HepG2 (cell line): Measurements from ENCODE around the gene SLC22A15. TPM values are rescaled to one million over a fixed set of nuclear protein-coding genes. Genes with fewer than 3 reads are reported as not detected.

Experiments used
- ATAC-seq: fragments of 200-7000 bp; cut with Tn5 transposase; 3 replicates; pipeline ENCODE4 v1.9.1; 2020; ENCODE audit warnings: mild to moderate bottlenecking, moderate library complexity
- BruUV-seq: library from RNA; stranded (reverse); fragments of 400-500 nt; replicated peaks from 2 replicates; lab custom pipeline; 2021; lab: Mats Ljungman, UMichigan
- CTCF ChIA-PET: fragments of 300-600 bp; formaldehyde crosslinking; extraction: SDS; loops from one replicate; lab custom pipeline; 2021; ENCODE audit warnings: low total read pairs, inconsistent platforms, low intra/inter-chr PET ratio; lab: Yijun Ruan, JAX
- POLR2A ChIA-PET: fragments of 350-600 bp; sonication (Branson Sonifier 250); formaldehyde crosslinking; loops from one replicate; lab custom pipeline; 2020; ENCODE audit warnings: antibody characterized with exemption, inconsistent platforms; lab: Yijun Ruan, JAX
- DNase-seq: peaks from one replicate; pipeline ENCODE4 v3.0.0-alpha.2; 2015; ENCODE audit warnings: low spot score
- FAIRE-seq: peaks from 3 replicates; lab custom pipeline; 2011; peaks lifted over from hg19 to GRCh38; lab: Jason Lieb, UNC
- H2AFZ ChIP-seq: one replicate; pipeline ENCODE4 v1.6.1; 2011; ENCODE audit warnings: low read length, inconsistent platforms
- H3K27ac ChIP-seq: fragments of 300-600 bp; 3 replicates; pipeline ENCODE4 v1.8.0; 2011; ENCODE audit warnings: mixed run types, mild to moderate bottlenecking, mixed read lengths, low read length, inconsistent platforms; ENCODE audit not compliant: insufficient read depth; ENCODE audit errors: extremely low read length
- H3K27me3 ChIP-seq, 2 experiments: fragments of 200-600 bp in 1 of 2; 2 replicates in 1 of 2; 3 replicates in 1 of 2; pipeline versions ENCODE4 v1.6.0 to v1.8.0; 2011; ENCODE audit warnings: low read length in 2 of 2, mild to moderate bottlenecking in 2 of 2, moderate library complexity in 2 of 2, inconsistent platforms in 1 of 2; ENCODE audit not compliant: insufficient read depth in 2 of 2, control insufficient read depth in 1 of 2
- H3K36me3 ChIP-seq, 2 experiments: fragments of 200-600 bp in 1 of 2; replicated peaks in 1 of 2; 2 replicates in 1 of 2; 3 replicates in 1 of 2; pipeline versions ENCODE4 v1.5.1 to v1.8.0; 2011; ENCODE audit warnings: low read length in 2 of 2, inconsistent platforms in 1 of 2; ENCODE audit not compliant: insufficient read depth in 2 of 2, control insufficient read depth in 1 of 2
- H3K4me1 ChIP-seq: 2 replicates; pipeline ENCODE4 v1.5.1; 2012; ENCODE audit warnings: low read length, inconsistent platforms; ENCODE audit not compliant: insufficient read depth
- H3K4me2 ChIP-seq: 2 replicates; pipeline ENCODE4 v1.6.0; 2011; ENCODE audit warnings: low read depth, low read length, inconsistent platforms
- H3K4me3 ChIP-seq, 3 experiments: fragments of 200-600 bp in 1 of 3; sonication (generic), shearing (Covaris generic) in 1 of 3; replicated peaks in 1 of 3; 2 replicates each; pipeline ENCODE4 v1.5.1; 2011 to 2016; ENCODE audit warnings: low read length in 3 of 3, inconsistent platforms in 2 of 3, low read depth in 2 of 3, mild to moderate bottlenecking in 2 of 3, control low read depth in 1 of 3, mixed read lengths in 1 of 3; ENCODE audit not compliant: insufficient read depth in 1 of 3
- H3K79me2 ChIP-seq: one replicate; pipeline ENCODE4 v1.6.1; 2011; ENCODE audit warnings: low read length, inconsistent platforms; ENCODE audit not compliant: insufficient read depth
- H3K9ac ChIP-seq: 2 replicates; pipeline ENCODE4 v1.6.0; 2011; ENCODE audit warnings: mild to moderate bottlenecking, low read depth, low read length, inconsistent platforms; ENCODE audit not compliant: insufficient read depth
- H3K9me3 ChIP-seq: 2 replicates; pipeline ENCODE4 v1.5.1; 2012; ENCODE audit warnings: mild to moderate bottlenecking, low read length
- H4K20me1 ChIP-seq: 2 replicates; pipeline ENCODE4 v1.6.0; 2011; ENCODE audit warnings: inconsistent platforms, mild to moderate bottlenecking, low read length, moderate library complexity; ENCODE audit not compliant: insufficient read depth
- CHD4 ChIP-seq: fragments of 200-600 bp; sonication (generic); IDR thresholded peaks from 2 replicates; pipeline ENCODE4 v1.7.0; 2017; ENCODE audit warnings: mild to moderate bottlenecking, low read length, borderline replicate concordance
- KDM1A ChIP-seq: IDR thresholded peaks from 2 replicates; pipeline ENCODE4 v1.6.1; 2016; ENCODE audit warnings: missing compliant biosample characterization
- KDM5A ChIP-seq: fragments of 200-600 bp; sonication (generic); IDR thresholded peaks from 2 replicates; pipeline ENCODE4 v1.7.0; 2018; ENCODE audit warnings: antibody characterized with exemption, mild to moderate bottlenecking, low read length, borderline replicate concordance
- RCOR2 ChIP-seq: IDR thresholded peaks from 2 replicates; pipeline ENCODE4 v1.6.1; 2016; ENCODE audit warnings: missing biosample characterization, missing genetic modification reagents
- ZNF253 ChIP-seq: sonication (generic); formaldehyde crosslinking; IDR thresholded peaks from 2 replicates; pipeline ENCODE4 v1.8.0; 2022; ENCODE audit warnings: mild to moderate bottlenecking, missing genetic modification reagents, borderline replicate concordance
- ZNF629 ChIP-seq: sonication (generic); formaldehyde crosslinking; conservative IDR thresholded peaks from 2 replicates; pipeline ENCODE4 v1.5.0; 2020; ENCODE audit warnings: missing genetic modification reagents
- WGBS: methylation state at CpG from one replicate; pipeline ENCODE4 v1.1.6; 2017; ENCODE audit warnings: low lambda C conversion rate; 5-methylcytosine and 5-hydroxymethylcytosine counted together
- in situ Hi-C: cut with HindIII; loops from 2 replicates; pipeline ENCODE4 v1.10.0; 2017; ENCODE audit warnings: low pct_unique_long_range_greater_than_20kb; ENCODE audit not compliant: extremely low pct_ligation_motif_present
- intact Hi-C: fragments of 100-400 bp; cut with micrococcal nuclease; formaldehyde crosslinking; loops from one replicate; pipeline ENCODE4 v1.10.0; 2022; ENCODE audit not compliant: unreplicated experiment
- polyA plus RNA-seq, 8 experiments: library from polyadenylated mRNA; depleted of rRNA in 3 of 8; stranded (reverse) in 7 of 8; unstranded in 1 of 8; fragments of >200 nt; fragmentation: Illumina TruSeq in 4 of 8; extraction: Trizol in 4 of 8; gene quantifications; 2 replicates each; pipeline versions ENCODE4 v1.2.1 to v1.2.3, GENCODE V29; 2011 to 2016; ENCODE audit warnings: low read depth in 4 of 8, missing spikeins in 1 of 8, mixed read lengths in 1 of 8; ENCODE audit not compliant: insufficient read depth in 1 of 8
- total RNA-seq, 5 experiments: library from RNA; depleted of rRNA; stranded (reverse); fragments of >200 nt; fragmentation: Illumina TruSeq; extraction: Trizol; gene quantifications; 2 replicates each; pipeline ENCODE4 v1.2.3, GENCODE V29; 2016; ENCODE audit warnings: low read depth in 1 of 5
- TF ChIP-seq, protein P1 (sequence below): fragments of 450-650 bp; IDR thresholded peaks from 2 replicates; pipeline ENCODE4 v1.6.1; 2017; ENCODE audit warnings: mild to moderate bottlenecking

SLC22A15 gene
- total and polyA plus RNA-seq, 2 of the 13 experiments (the other 11 are each of a cell fraction or from before 2014, with no cell fraction given) = 0.24 to 1.7 TPM

GRCh38 chr1:116112388-116113140 lies 136.3 kb downstream of the SLC22A15 start:
- no peak for ATAC-seq
- no peak for FAIRE-seq

More at GRCh38 chr1:116112388-116113140, 136.3 kb downstream of the SLC22A15 start:
- ChIA-PET POLR2A (no interaction called here), CTCF (no interaction called here)
- peak overlapping the region; percentile 2 for H3K27ac ChIP-seq
- H3K4me2 ChIP-seq = peak overlapping the region; percentile 99
- peak overlapping the region; percentile 55 to 76 (median 65); a peak in 5 of 6 replicates for H3K4me3 ChIP-seq
- intact Hi-C loops (no loop called here), in situ Hi-C loops (no loop called here)
- H4K20me1 ChIP-seq = no peaks in the 10 kb centered on the region
- peak overlapping the region; percentile 62; the same call in 1 of the 2 replicates for H3K9ac ChIP-seq
- BruUV-seq = no TSS peak
- DNase-seq = no peak
- H3K4me1 ChIP-seq = peaks cover 77% of the 10 kb centered on the region
- peak overlapping the region; percentile 56 for H2AFZ ChIP-seq
- H3K79me2 ChIP-seq = no peaks in the 10 kb centered on the region
- no peaks in the 10 kb centered on the region for H3K36me3 ChIP-seq
- H3K9me3 ChIP-seq = no peaks in the 10 kb centered on the region
- TF ChIP-seq ZNF629 (CRISPR knock-in tag) = peak; percentile 85
- TF ChIP-seq KDM1A = peak; percentile 70; the same call in 1 of the 2 replicates
- no peak for TF ChIP-seq KDM5A
- TF ChIP-seq RCOR2 (CRISPR knock-in tag) = peak; percentile 53
- TF ChIP-seq, protein P1, sequence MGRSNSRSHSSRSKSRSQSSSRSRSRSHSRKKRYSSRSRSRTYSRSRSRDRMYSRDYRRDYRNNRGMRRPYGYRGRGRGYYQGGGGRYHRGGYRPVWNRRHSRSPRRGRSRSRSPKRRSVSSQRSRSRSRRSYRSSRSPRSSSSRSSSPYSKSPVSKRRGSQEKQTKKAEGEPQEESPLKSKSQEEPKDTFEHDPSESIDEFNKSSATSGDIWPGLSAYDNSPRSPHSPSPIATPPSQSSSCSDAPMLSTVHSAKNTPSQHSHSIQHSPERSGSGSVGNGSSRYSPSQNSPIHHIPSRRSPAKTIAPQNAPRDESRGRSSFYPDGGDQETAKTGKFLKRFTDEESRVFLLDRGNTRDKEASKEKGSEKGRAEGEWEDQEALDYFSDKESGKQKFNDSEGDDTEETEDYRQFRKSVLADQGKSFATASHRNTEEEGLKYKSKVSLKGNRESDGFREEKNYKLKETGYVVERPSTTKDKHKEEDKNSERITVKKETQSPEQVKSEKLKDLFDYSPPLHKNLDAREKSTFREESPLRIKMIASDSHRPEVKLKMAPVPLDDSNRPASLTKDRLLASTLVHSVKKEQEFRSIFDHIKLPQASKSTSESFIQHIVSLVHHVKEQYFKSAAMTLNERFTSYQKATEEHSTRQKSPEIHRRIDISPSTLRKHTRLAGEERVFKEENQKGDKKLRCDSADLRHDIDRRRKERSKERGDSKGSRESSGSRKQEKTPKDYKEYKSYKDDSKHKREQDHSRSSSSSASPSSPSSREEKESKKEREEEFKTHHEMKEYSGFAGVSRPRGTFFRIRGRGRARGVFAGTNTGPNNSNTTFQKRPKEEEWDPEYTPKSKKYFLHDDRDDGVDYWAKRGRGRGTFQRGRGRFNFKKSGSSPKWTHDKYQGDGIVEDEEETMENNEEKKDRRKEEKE = no peak
- TF ChIP-seq CHD4 = 0 out of 2 replicates have a peak, but pooled peaks have one; percentile 67
- no peak for TF ChIP-seq ZNF253 (CRISPR knock-in tag)
- 75% methylated on average over 4 of the region's 4 CpGs for WGBS
- no peaks in the 10 kb centered on the region for H3K27me3 ChIP-seq
